DMS 273 (cell line): ENCODE results near the gene SNAI3.

ENCODE experiments used
- DNase-seq: peaks from one replicate; lab custom pipeline; 2025; ENCODE audit not compliant: unreplicated experiment; lab: John Stamatoyannopoulos, UW

The SNAI3 gene

GRCh38 chr16:88636488-88637265, 49.6 kb downstream of the SNAI3 start:
- no peak for DNase-seq

- DNase-seq = no peak
Measured at GRCh38 chr16:88635671-88636319, 50.5 kb downstream of the SNAI3 start.

- DNase-seq = no peak
Measured at GRCh38 chr16:88634994-88635670, 51.2 kb downstream of the SNAI3 start.

GRCh38 chr16:88634141-88634993, 51.9 kb downstream of the SNAI3 start:
- no peak for DNase-seq

GRCh38 chr16:88633684-88634140, 52.6 kb downstream of the SNAI3 start:
- DNase-seq = peak; percentile 49

GRCh38 chr16:88632587-88632930, 53.7 kb downstream of the SNAI3 start:
- no peak for DNase-seq

GRCh38 chr16:88631920-88632586, 54.3 kb downstream of the SNAI3 start:
- DNase-seq = no peak

- DNase-seq = no peak
Measured at GRCh38 chr16:88631384-88631783, 54.9 kb downstream of the SNAI3 start.

- no peak for DNase-seq
Measured at GRCh38 chr16:88630941-88631340, 55.4 kb downstream of the SNAI3 start.

- no peak for DNase-seq
Measured at GRCh38 chr16:88630433-88630832, 55.9 kb downstream of the SNAI3 start.

GRCh38 chr16:88629835-88630234, 56.5 kb downstream of the SNAI3 start:
- DNase-seq = no peak

- DNase-seq = peak; percentile 60
Measured at GRCh38 chr16:88628512-88628974, 57.8 kb downstream of the SNAI3 start.
